Measurements from ENCODE around the gene U2AF1L4.
A peak's percentile ranks its signal among the peaks of the same experiment; 100 is the strongest.

U2AF1L4 gene

DNA sequence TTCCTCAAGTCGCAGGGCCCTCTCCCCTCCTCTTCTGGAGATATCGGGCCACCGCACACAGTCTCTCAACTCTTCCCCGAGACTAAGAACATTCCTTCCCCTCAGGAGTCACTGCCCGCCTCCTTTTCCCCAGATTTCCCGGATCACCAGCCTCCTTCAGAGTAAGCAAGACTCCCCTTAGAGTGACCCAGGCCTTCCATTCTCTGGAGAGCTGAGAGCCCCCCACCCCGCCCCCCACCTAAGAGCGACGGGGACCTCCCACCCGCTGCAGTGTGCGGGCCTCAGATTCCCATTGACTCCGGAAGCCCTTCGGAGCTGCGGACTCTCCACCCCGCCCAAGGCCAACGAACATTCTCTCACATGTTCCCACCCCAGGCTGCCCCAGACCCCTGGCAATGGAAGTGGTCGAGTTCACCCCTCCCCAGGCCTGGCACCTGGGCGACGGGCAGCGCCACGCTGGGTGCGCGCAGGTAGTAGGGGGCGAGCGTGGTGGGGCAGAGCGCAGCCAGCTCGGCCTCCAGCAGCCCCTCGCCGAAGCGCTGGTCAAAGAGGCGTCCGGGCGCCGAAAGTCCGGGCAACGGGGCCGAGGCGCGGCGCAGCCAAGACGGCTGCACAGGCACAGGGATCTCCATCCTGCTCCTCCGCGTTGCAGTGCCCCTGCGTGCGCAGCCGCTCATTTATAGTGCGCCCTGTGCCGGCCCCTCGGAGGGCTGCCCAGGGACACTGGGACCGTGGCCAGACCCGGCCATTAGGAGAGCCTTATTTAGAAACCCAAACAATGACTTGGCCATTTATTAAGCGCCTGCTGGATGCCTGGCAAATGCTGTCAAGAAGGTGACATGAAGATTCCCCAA is 11.4 kb upstream of the U2AF1L4 start, which contains the start of gene HSPB6:
Gene HSPB6, minus strand, starts transcription at position 653 of the 854 bp plus-strand sequence. Its CDS starts 21 bp downstream, at position 632.
- DNase-seq = no peak

DNA sequence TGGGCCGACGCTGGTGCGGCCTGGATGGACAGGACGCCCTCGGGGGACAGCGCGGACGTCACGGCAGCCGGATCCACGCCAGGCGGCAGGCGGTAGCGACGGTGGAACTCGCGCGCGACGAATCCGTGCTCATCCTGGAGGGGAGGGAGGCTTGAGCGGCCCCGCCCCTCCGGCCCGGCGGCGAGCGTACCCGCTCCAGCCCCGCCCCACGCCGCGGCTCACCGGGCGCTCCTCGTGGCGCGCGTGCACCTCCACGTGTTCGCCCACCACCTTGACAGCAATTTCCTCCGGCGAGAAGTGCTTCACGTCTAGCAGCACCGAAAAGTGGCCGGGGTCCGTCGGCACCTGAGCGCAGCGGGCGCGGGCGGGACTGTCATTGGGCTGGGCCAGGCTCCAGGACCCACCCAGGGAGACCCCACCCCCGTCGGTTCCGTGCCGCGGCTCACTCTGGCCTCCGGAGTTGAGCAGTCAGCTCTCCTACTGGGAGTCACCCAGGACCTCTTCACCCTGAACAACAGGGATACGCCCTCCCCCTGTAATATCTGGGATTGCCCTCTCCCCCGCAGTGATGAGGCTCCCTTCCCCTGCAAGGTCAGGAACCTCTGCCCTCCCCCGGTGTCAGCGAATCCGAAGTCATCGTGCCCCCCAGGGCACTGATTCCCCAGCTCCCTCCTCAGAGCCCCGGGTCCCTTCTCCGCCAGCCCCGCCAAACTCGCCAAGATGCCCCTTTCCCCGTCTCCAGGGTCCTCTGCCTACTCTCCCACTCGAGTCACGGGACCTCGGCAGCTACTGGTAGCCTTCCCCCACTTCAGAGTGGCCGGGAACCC is 10.5 kb upstream of the U2AF1L4 start:
- no peak for DNase-seq

DNA sequence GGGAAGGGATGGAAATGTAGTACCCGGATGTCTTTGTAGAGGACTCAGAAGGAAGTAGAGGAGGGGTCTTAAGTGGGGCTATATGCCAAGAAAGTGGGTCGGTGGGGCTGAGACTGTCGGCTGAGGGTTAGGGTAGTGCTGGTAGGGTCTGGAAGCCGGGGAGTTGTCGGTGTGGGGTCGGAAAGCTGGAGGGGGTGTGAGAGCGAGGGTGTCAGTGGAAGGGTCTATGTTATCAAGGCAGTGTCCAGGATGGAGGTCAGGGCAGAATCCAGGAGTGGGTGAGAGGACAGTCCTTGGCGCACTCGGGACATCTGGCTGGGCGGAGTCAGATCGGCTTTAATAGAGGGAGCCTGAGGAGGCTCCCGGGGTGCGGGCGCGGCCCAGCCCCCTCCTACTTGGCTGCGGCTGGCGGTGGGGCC is 9.9 kb upstream of the U2AF1L4 start:
- DNase-seq = no peak

DNA sequence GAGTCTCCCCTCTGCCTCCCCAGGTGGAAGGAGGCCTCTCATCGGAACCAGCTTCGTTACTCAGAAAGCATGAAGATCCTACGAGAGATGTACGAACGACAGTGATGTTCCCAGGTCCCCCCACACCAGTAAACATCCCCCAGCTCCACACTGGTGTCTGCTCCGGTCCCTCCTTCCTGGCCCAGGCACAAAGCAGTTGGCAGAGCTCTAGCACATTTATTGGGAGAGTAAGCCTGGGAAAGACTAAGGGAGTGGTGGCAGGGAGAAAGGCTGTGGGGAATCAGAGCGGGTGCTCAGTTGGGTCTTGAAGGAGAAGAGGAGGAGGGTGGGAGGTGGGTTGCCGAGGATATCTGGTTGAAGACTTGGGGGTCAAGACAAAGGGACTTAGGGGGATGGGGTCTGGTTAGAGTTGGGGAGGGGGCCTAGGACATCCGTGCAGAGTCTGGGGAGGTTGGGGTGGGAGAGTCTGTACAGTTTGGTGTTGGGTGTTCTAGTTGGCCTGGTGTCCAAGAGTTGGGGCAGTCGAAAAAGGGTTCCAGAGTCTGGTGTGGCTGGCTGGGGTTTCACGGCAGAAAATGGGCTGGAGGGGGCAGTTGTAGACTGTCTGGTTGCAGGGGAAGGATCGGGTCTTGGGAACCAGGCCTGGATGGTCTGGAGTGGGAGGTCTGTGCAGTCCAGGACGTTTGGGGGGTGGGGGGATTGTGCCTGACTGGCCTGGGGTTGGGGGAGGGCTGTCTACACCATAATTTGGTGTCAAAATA is 9.3 kb upstream of the U2AF1L4 start:
- DNase-seq = no peak

DNA sequence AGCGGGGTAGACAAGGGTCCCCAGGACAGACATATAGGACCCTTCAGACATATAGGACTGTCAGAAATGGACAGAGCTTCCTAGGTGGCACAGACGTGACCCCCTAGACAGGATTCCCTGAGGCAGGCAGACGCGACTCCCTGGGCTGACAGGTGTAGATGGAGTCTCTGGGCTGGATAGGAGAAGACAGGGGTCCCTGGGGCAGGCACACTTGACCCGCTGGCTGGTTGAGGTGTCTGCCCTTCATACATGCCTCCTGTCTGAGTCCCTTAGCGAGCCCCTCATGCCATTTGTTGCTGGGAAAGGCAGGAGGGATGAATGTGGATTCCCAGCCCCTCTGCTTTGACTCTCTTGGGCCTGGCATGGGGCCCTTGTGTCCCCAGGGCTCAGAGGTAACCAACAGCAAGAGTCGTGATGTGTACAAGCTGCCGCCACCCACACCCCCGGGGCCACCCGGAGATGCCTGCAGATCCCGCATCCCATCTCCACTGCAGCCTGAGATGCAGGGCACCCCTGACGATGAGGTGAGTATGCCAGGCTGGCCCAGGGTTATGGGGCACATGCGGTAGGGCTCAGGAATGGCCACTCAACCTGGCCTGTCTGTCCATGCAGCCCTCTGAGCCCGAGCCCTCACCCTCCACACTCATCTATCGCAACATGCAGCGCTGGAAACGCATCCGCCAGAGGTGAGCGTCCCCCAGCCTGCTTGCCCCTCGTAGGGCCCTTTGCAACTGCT is 8.6 kb upstream of the U2AF1L4 start:
- DNase-seq = no peak

DNA sequence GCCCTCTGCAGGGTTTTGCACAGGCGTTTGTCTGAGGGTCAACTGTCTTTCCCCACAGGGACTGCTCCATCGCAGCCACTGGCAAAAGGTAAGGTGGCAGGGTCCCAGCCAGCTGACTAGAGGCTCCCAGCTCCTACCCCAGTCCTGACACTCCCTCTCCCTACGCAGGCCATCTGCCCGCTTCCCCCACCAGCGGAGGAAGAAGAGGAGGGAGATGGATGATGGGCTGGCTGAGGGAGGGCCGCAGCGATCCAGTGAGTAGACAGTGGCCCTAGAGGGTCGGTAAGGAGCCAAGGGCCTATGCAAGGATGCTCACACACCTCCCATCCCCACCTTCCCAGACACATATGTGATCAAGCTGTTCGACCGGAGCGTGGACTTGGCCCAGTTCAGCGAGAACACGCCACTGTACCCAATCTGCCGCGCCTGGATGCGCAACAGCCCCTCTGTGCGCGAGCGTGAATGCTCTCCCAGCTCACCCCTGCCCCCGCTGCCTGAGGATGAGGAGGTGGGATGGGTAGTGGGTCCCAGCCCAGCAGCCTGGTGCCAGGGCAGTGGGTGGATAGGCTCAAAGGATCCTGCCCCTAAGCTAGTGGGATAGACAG is 7.6 kb upstream of the U2AF1L4 start:
- no peak for DNase-seq

DNA sequence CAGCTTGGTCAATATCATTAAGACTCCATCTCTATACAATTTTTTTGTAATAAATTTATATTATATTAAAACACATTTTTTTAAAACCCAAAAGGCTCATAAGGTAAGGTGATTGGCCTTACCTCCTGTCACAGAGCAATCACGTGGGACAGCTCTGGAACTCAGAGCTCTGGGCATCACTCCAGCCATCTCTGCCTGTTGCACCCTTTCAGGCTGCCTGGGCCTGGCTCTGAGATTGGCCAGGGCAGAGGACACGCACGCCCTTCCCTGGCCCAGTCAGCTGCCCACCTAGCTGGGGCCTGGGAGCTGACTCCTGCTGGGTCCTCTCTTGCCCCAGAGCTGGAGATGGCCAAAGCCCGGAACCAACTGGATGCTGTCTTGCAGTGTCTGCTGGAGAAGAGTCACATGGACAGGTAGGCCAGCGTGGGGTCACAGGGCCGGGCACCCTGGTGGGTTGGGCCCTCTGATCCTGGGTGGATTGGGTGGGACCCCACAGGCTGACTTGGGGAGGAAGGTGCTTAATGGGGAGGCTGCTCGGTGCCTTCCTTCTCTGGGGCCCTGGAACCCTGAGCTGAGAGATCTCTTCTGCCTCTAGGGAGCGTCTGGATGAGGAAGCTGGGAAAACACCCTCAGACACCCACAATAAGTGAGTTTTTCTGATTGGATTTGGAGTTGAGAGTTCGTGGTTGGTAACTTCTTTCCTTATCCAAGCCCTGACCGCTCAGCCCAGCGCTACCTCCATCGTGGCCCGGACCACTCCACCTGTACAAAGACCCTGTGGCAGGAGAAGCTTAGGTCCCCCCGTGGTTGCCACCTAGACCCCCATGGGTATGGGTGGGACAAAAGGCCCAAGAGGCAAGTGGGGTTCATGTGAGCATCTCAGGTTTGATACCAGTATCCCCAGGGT is 6.9 kb upstream of the U2AF1L4 start:
- no peak for DNase-seq

DNA sequence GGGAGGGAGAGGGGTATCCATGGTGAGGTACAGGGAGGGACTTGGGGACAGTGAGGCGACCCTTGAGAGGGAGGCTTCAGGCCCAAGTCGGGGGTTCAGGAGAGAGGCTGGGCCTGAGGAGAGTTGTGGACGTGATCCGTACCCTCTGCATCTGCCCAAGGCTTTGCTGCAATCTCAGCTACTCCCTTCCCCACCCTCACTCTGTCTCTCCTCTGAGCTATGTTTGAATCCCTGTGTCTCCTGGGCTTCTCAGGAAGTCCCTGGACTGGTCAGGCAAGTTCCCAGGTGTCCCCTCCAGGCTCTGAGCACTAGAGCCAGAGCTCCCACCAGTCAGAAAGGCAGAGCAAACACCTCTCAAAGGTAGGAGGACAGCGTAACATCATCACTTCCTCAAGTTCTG is 4.9 kb upstream of the U2AF1L4 start:
- no peak for DNase-seq

DNA sequence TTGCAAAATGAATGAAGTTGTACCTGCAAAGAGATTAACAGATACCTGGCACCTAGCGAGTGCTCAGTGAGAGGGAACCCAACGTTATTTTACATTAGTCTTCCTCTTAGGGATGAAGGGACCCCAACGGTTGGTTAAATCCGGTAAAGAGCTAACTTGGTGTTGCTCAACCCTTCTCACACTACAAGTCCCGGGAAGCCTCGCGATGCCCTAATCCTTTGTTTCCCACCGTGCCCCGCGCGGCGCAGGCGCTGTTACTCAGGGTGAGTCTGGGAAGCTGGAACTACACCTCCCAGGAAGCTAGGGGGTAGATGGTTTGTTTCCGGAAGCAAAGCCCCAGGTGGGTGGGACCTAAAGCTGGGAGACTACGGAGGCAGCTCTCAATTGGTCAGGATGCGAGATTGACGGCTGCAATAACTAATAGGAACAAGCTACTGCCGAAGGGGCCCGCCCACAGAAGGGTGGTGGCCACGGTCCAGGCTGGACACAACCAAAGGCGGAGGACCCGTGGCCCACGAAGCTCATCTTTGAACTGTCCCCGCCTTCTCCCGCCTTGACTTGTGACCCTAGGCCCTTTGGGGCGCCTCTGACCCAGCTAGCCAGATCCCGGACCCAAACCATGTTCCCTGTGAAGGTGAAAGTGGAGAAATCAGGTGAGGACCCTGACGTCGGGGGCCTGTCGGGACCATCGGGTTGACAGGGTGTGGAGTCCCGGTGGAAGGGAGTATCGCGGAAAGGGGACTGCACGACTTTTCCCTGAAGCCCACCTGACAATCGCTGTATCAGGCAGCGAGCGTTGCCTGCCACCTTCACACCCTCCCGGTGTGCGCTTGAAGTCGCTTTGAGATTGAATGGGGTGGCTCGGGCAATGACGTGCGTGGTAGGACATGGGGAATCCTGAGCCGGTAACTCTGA is 3.1 kb upstream of the U2AF1L4 start, which contains the start of gene LIN37:
Gene LIN37, plus strand, starts transcription at position 471 of the 915 bp plus-strand sequence. Its CDS starts 149 bp downstream, at position 620.
- DNase-seq = peak; percentile 99

DNA sequence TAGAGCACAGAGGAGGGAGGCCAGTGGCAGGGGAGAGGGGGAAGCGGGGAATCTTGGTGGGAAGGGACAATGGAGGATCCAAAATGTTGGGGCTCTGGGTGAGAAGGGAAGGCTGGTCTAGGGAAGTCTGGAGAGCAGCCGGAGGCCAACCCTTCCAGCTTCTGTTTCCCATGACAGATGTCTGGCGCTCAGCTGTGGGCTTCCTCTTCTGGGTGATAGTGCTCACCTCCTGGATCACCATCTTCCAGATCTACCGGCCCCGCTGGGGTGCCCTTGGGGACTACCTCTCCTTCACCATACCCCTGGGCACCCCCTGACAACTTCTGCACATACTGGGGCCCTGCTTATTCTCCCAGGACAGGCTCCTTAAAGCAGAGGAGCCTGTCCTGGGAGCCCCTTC is 1.3 kb upstream of the U2AF1L4 start:
- no peak for DNase-seq

DNA sequence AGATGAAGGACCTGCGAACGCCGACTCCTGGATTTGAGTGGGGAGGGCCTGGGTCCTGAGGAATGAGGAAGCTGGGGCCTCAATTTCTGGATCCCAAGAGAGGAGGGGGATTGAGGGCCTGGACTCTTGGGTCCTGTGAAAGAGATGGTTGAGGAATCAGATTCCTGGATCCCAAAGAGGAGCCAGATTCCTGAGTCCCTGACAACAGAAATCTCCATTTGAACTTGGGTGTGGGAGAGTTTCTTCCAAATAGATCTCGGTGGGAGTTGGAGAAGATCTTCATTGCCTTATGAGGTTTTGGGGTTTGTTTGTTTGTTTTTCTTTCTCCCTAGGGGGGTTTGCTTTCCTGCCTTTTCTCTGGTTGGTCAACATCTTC is 857 bp upstream of the U2AF1L4 start:
- no peak for DNase-seq

DNA sequence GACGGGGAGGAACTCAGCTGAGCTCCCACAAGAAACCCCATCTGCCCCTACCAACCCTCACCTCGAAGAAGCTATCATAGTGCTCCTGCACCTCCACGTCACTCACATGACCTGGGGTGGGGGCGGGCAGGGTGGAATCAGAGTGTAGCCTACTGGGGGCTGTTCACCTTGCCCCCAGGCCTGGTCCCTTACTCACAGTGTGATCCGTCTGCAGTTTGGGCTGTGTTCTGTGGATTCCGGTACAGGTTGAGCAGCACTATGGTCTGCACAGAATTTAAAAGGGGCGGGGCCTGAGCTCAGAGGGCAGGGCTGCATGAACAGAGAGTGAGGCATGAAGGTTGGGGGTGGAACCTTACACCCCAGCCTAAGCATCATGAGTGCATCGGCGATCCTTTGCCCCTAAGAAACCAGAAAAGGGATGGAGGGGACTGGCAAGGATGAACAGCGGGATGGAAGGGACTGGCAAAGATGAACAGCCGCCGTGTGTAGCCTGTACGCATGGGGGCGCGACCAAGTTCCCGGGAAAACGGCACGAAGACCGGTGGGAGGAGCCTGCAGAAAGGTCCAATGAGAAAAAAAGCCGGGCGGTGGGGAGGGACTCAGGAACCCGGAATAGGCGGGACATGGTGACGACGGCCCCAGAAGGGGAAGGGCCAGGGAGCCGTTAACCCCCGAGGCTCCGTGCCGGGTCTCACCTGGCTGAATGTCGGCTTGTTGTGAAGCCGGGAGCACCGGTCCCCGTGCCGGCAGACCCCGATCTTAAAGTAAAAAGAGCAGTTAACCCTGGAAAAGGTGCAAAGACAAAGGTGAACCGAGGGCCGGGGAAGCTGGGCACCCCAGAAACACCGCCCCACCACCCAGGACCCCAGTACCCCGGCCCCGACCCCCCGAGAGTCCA is 539 bp downstream of the U2AF1L4 start:
- peak; percentile 97 for DNase-seq

DNA sequence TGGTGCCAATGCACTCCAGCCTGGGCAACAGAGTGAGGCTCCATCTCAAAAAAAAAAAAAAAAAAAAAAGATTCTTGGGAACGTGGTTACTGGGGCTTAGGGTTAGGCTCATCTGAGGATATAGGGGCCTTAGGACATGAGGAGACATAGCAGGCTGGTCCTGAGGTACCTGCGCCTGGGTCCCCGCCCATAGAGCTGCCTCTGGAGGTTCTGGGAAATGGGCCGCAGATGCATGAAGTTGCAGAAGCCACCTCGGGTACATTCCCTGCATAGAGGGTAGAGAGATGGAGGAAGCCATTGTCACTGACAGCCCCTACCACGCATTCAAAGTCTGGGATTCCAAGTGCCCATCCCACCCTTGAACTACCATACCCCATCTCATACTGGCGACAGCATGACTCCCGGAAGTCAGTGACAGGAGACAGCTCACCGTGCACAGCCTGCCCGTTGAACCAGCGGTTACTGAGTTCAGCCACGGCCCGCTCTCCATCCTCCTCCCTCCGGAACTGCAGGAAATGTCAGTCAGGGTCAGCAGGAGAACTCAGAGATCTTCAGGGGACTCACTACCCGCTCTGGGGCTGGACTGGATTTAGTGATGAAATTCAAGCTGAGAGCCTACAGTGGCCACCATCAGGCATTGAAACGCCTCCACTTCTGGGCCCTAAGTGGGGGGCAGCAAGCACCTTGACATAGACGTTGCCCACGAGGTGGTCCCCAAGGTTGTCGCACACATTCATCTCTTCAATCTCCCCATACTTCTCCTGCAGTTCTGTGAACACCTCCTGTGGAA is 1.4 kb downstream of the U2AF1L4 start:
- no peak for DNase-seq

DNA sequence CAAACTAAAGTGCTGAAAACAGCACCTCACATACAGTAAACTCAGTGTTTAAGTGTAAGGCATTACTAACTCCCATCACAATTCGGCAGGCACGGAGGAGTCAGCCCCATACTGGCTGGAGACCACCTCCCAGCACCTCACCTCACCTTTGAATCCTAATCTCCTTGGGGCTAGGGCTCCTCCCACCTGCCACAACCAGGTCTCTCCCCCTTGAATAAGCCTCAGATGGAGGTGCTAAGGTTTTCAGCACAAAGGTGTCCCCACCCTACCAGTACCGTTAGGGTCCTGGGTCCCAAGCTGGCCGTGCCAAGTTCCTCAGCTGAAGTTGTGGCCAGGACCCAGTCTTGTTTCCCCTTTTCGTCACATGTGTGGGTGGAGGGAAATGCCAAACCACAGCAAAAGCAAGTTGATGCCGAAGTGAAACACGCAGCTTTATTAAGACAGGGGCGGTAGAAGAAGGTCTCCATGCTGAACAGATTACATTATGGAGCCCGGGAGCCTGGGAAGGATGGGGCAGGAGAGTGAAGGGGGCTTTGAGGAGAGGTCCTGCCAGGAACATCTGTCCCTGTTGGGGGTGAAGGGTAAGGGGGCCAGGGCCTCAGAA is 3.0 kb downstream of the U2AF1L4 start, which contains the start of gene IGFLR1:
Gene IGFLR1, minus strand, starts transcription at position 332 of the 604 bp plus-strand sequence. CDS start 1,272 bp downstream, outside the sequence.
- DNase-seq = no peak

DNA sequence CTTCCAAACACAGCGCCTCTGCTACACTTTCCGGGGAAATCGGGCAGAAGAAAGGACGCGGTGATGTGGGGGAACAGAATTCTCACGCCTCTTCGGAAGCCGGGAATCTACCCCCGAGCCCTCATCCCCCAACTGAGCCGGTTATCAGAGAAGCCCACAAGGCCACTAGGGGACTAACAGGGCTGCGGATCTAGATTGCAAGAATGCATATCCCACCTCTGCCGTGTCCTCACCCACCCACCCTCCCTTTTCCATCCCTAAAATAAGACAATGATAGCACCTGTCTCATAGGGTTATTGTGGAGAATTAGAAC is 4.1 kb downstream of the U2AF1L4 start:
- no peak for DNase-seq

DNA sequence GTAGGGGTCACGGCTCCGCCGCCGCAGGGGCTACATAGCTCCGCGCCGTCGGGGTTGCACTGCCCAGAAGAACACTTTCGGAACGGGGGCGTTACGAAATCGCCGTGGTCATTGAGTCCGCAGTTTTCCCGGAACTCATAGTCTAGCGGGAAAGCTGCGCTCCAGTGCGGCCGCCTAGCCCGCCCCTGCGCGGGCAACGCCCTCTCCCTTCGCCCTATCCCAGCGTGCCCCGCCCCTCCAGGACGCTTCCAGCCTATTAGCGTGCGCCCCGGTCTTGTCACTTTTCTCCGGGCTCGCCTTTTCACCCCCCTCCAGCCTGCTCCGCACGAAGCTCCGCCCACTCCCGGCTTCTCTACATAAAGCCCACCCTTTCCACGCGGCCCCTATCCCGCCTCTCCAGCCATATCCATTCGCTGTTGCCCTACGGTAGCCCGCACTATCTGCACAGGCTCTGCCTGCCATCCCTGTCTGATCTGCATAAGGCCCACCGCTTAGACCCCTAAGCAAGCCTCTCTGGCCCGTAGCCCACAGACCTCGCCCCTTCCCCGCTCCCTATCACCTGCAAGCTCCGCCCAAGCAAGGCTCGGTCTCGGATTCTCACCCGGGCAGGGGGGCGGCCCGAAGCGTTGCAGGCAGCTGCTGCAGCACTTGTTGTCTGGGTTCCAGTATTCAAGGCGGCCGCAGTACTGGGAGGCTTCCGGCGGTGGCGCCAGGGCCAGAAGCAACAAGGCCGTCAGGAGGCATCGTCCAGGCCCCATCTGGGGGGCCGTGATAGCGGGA is 4.6 kb downstream of the U2AF1L4 start:
- DNase-seq = peak; percentile 100

DNA sequence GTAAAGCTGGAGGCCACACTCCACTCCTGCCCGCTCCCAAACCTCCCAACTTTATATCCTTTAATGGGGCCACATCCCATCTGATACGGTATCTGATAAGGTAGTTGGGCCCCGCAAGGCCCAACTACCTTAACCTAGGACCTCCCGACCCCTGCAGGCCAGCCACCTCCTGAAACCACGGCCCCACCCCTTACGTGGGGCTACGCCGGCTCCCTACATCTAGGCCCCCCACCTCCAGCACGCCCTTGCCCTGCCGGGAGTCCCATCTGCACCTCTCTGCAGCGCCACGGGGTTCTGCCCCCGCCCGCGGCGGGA is 5.2 kb downstream of the U2AF1L4 start:
- peak; percentile 42 for DNase-seq

Data from NCI-H1105 (cell line).